Hepatocyte (in vitro differentiated cells): Measurements from ENCODE around the gene SNX9. TPM values are rescaled to one million over a fixed set of nuclear protein-coding genes. Genes with fewer than 3 reads are reported as not detected.

Source experiments
- DNase-seq: peaks from one replicate; pipeline ENCODE4 v3.0.0-alpha.2; 2016; ENCODE audit warnings: low spot score
- H2AFZ ChIP-seq: fragments of 200-600 bp; sonication (generic); 2 replicates; pipeline ENCODE4 v1.6.0; 2016; ENCODE audit warnings: antibody characterized with exemption, mild to moderate bottlenecking
- H3K27ac ChIP-seq: fragments of 200-600 bp; sonication (generic); 2 replicates; pipeline ENCODE4 v1.5.1; 2016; ENCODE audit warnings: mild to moderate bottlenecking
- H3K27me3 ChIP-seq: fragments of 200-600 bp; sonication (generic); 2 replicates; pipeline ENCODE4 v1.6.1; 2016
- H3K36me3 ChIP-seq: fragments of 200-600 bp; sonication (generic); replicated peaks from 2 replicates; pipeline ENCODE4 v1.5.1; 2016; ENCODE audit warnings: low read depth; ENCODE audit not compliant: insufficient read depth
- H3K4me1 ChIP-seq: fragments of 200-600 bp; sonication (generic); 2 replicates; pipeline ENCODE4 v1.5.1; 2016; ENCODE audit warnings: mild to moderate bottlenecking, moderate library complexity; ENCODE audit not compliant: insufficient read depth
- H3K4me2 ChIP-seq: fragments of 200-600 bp; sonication (generic); 2 replicates; pipeline ENCODE4 v1.6.0; 2016
- H3K4me3 ChIP-seq: fragments of 200-600 bp; sonication (generic); 2 replicates; pipeline ENCODE4 v1.5.1; 2016; ENCODE audit warnings: mild to moderate bottlenecking
- H3K79me2 ChIP-seq: fragments of 200-600 bp; sonication (generic); 2 replicates; pipeline ENCODE4 v1.6.0; 2017; ENCODE audit warnings: mild to moderate bottlenecking
- H3K9me2 ChIP-seq: fragments of 200-600 bp; sonication (generic); replicated peaks from 2 replicates; pipeline ENCODE4 v1.6.0; 2017; ENCODE audit warnings: mild to moderate bottlenecking; ENCODE audit not compliant: insufficient read depth
- H3K9me3 ChIP-seq: fragments of 200-600 bp; sonication (generic); 2 replicates; pipeline ENCODE4 v1.5.1; 2016; ENCODE audit warnings: low read depth, mild to moderate bottlenecking
- H4K20me1 ChIP-seq: fragments of 200-600 bp; sonication (generic); 2 replicates; pipeline ENCODE4 v1.6.0; 2016; ENCODE audit warnings: mild to moderate bottlenecking; ENCODE audit not compliant: insufficient read depth, poor library complexity, severe bottlenecking
- EZH2 ChIP-seq: fragments of 200-600 bp; sonication (generic); IDR thresholded peaks from 2 replicates; pipeline ENCODE4 v1.6.1; 2016; ENCODE audit warnings: antibody characterized with exemption, mild to moderate bottlenecking, borderline replicate concordance
- EZH2phosphoT487 ChIP-seq: fragments of 200-600 bp; sonication (generic); IDR thresholded peaks from one replicate; pipeline ENCODE4 v1.6.1; 2018; ENCODE audit warnings: antibody characterized with exemption, mild to moderate bottlenecking, low read depth, moderate library complexity; ENCODE audit not compliant: unreplicated experiment, severe bottlenecking
- WGBS: methylation state at CpG from one replicate; pipeline ENCODE4 v1.1.6; 2016; ENCODE audit warnings: low lambda C conversion rate; ENCODE audit errors: missing lambda C conversion rate; 5-methylcytosine and 5-hydroxymethylcytosine counted together
- polyA plus RNA-seq: library from polyadenylated mRNA; unstranded; fragments of >200 nt; fragmentation: Nextera tagmentation; extraction: Ambion mirVana; gene quantifications from 2 replicates; pipeline ENCODE4 v1.2.1, GENCODE V29; 2016
- total RNA-seq: library from RNA; depleted of rRNA; stranded (reverse); fragments of >200 nt; gene quantifications from 2 replicates; pipeline ENCODE4 v1.2.3, GENCODE V29; 2014
- TF ChIP-seq, protein P1 (sequence below): fragments of 200-600 bp; sonication (generic); IDR thresholded peaks from 2 replicates; pipeline ENCODE4 v1.5.1; 2016; ENCODE audit warnings: antibody characterized with exemption, mild to moderate bottlenecking; ENCODE audit not compliant: poor library complexity

Gene SNX9
- total and polyA plus RNA-seq, 2 experiments from 2014 or later, result 34.1 to 34.7 TPM

DNA sequence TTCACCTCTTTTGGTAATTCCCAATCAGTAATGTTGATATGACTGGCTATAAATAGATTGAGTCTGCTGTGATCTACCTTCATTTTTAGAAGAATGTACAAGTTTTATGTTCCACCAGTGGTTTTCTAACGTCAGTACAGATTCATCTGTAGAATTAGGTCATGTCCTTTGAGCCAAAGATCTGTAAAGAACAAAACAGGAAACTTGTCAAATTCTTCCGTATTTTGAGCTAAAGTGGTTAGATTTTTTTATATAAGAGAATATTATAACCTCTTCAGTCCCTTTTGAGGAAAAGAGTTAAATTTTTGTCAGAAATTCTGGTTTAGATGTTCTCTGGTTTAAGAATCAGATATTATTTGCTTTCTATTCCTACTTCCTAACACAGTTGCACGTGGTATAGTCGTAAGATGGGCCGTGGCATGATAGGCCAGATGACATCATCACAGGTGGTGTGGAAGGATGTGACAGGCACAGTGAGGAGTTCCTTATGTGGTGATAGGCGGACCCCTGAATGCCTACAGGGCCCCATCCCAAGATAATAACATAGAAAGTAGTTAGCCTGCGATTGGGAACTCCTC is 62.3 kb downstream of the SNX9 start:
- Histone ChIP-seq H3K4me1 (no peaks in the 10 kb centered on the region), H3K36me3 (no peaks in the 10 kb centered on the region), H3K4me2 (no peak overlapping the region), H2AFZ (no peak overlapping the region), H3K9me3 (no peaks in the 10 kb centered on the region), H3K79me2 (peaks cover 6% of the 10 kb centered on the region), H3K27me3 (no peaks in the 10 kb centered on the region), H4K20me1 (no peaks in the 10 kb centered on the region), H3K27ac (no peak overlapping the region), H3K4me3 (no peak overlapping the region), H3K9me2 (no peaks in the 10 kb centered on the region)
- TF ChIP-seq EZH2, result no peak
- TF ChIP-seq EZH2phosphoT487, result no peak
- TF ChIP-seq, protein P1, sequence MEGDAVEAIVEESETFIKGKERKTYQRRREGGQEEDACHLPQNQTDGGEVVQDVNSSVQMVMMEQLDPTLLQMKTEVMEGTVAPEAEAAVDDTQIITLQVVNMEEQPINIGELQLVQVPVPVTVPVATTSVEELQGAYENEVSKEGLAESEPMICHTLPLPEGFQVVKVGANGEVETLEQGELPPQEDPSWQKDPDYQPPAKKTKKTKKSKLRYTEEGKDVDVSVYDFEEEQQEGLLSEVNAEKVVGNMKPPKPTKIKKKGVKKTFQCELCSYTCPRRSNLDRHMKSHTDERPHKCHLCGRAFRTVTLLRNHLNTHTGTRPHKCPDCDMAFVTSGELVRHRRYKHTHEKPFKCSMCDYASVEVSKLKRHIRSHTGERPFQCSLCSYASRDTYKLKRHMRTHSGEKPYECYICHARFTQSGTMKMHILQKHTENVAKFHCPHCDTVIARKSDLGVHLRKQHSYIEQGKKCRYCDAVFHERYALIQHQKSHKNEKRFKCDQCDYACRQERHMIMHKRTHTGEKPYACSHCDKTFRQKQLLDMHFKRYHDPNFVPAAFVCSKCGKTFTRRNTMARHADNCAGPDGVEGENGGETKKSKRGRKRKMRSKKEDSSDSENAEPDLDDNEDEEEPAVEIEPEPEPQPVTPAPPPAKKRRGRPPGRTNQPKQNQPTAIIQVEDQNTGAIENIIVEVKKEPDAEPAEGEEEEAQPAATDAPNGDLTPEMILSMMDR, result no peak
- 90% methylated on average over 7 of the region's 7 CpGs for WGBS
- DNase-seq, result no peak

DNA sequence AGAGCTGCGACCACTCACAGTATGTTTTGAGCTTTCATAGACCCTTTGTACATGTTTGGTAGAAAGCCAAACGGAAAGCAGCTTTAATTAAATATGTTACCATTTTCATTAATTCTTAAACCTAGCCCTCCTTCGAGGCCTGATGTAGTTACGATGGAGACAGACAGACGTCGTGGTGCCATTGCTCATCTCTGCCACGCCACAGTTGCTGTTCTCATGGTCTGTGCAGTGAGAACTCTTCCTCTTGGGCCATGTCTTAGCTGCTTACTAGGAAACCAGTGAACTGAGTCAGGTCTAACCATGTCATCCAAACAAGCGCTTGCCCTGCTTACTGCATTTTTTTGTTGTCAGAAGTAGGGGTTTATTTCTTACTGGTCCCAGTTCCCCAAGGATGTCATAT is 62.8 kb downstream of the SNX9 start:
- H3K9me2 ChIP-seq, result no peaks in the 10 kb centered on the region
- no peak overlapping the region for H3K4me2 ChIP-seq
- H3K27me3 ChIP-seq, result no peaks in the 10 kb centered on the region
- no peak for DNase-seq
- TF ChIP-seq EZH2phosphoT487, result no peak
- TF ChIP-seq EZH2, result no peak
- TF ChIP-seq, protein P1, result no peak
- no peak overlapping the region for H3K27ac ChIP-seq
- H3K79me2 ChIP-seq, result peaks cover 6% of the 10 kb centered on the region
- no peaks in the 10 kb centered on the region for H3K4me1 ChIP-seq
- no peak overlapping the region for H2AFZ ChIP-seq
- no peaks in the 10 kb centered on the region for H3K36me3 ChIP-seq
- WGBS, result 95% methylated on average over 8 of the region's 8 CpGs
- H3K4me3 ChIP-seq, result no peak overlapping the region
- no peaks in the 10 kb centered on the region for H3K9me3 ChIP-seq
- H4K20me1 ChIP-seq, result no peaks in the 10 kb centered on the region

DNA sequence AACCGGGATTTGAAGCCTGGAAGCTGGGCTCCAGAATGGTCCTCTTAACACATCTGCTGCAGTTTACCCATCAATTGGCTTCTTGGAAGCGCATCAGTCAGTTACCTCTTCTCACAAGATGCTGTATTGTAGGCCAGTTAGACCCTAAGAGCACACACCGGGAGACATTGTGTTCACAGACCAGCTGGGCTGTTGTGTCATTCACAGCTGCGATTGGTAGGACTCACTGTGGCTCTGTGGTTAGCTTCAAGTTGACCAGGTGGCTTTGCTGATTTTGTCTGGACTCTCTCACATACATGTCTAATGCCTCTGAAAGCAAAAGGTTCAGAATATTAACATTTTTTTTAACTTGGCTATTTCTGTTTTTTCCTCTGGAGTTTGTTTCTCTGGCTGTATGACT is 64.8 kb downstream of the SNX9 start:
- Histone ChIP-seq H3K4me3 (no peak overlapping the region), H3K9me2 (no peaks in the 10 kb centered on the region), H3K27me3 (no peaks in the 10 kb centered on the region), H4K20me1 (no peaks in the 10 kb centered on the region), H3K36me3 (no peaks in the 10 kb centered on the region), H3K4me2 (no peak overlapping the region), H3K27ac (no peak overlapping the region), H2AFZ (no peak overlapping the region), H3K79me2 (peaks cover 6% of the 10 kb centered on the region), H3K4me1 (no peaks in the 10 kb centered on the region), H3K9me3 (no peaks in the 10 kb centered on the region)
- WGBS, result 94% methylated on average over 4 of the region's 4 CpGs
- no peak for DNase-seq
- TF ChIP-seq EZH2 (no peak), EZH2phosphoT487 (no peak)
- TF ChIP-seq, protein P1, result no peak
